Activated CD4-positive, alpha-beta T cell treated with anti-CD3 and anti-CD28 coated beads for 24 hours (primary cell): ENCODE results near the gene CAPN14.

Experiments
- DNase-seq, 2 donors: peaks; one replicate each; pipeline ENCODE4 v3.0.0-alpha.2; 2020; ENCODE audit warnings: low read depth in 2 of 2

Gene CAPN14

GRCh38 chr2:31241625-31242270, 24.4 kb upstream of the CAPN14 start:
- DNase-seq: no peak

DNA sequence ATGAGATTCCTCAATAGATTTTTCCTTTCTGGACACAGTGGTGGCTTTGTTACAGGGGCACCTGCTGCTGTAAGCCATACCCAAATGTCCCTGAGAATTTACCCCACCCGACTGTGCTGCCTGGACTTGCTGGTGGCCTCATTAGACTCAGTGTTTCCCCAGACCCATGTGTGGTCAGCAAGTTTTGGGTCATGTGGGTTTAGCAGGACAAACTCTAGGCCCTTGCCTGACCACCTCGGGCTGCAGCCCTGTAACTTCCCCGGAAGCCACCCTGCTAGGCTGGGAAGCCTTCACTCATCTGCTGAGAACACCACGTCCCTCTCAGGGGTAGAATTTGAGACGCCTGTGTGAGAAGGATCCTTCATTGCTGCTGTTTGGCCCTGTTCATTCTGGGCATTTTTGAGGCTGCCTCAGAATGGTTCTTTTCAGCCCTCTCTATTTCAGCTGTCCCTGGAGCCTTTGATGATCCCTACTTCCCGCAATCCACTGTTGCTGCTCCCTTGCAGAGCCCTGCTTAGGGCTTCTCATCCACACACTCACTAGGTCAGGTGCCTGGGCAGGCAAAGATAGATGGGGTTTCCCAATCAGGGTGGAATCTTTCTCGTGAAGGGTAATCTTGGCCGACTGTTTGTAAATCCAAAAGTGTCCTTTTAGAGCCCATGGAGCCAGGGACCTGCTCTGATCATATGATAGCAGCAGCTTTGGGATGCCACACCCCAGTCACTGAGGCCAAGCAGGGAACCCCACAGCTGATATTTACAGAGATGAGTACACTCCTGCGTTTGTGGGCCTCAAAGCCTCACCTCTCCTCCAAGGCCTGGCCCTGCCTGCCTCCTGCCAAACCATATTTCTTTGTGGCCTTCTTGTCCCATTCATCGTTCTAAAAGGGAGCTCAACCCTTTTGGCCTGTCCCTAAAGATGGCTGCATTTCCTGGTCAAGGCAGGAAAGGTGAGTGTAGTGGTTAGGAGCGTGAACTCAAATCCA, 23.4 kb upstream of the CAPN14 start:
- no peak for DNase-seq

- DNase-seq: no peak
These were observed 22.4 kb upstream of the CAPN14 start for GRCh38 chr2:31239593-31240177.

GRCh38 chr2:31238906-31239592, 21.7 kb upstream of the CAPN14 start:
- no peak for DNase-seq

GRCh38 chr2:31238126-31238905, 21.0 kb upstream of the CAPN14 start:
- no peak for DNase-seq

DNA sequence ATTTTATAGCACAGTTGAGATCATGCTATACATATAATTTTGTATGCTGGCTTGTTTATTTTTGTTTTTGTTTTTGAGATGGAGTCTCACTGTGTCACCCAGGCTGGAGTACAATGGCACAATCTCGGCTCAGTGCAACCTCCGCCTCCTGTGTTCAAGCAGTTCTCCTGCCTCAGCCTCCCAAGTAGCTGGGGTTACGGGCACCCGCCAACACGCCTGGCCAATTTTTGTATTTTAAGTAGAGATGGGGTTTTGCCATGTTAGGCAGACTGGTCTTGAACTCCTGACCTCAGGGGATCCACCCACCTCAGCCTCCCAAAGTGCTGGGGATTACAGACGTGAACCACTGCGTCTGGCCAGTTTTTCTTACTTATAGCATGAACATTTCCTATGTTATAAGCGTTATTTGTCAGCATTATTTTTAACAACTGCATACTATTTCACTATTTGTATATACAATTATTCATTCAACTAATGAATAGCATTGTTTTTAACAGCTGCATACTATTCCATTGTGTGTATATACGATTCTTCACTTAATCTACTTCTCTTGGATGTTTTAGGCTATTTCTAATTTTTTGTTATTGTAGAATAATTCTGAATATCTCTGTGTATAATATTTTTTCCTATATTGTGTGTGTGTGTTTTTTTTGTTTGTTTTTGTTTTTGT, 20.2 kb upstream of the CAPN14 start:
- DNase-seq: no peak

DNA sequence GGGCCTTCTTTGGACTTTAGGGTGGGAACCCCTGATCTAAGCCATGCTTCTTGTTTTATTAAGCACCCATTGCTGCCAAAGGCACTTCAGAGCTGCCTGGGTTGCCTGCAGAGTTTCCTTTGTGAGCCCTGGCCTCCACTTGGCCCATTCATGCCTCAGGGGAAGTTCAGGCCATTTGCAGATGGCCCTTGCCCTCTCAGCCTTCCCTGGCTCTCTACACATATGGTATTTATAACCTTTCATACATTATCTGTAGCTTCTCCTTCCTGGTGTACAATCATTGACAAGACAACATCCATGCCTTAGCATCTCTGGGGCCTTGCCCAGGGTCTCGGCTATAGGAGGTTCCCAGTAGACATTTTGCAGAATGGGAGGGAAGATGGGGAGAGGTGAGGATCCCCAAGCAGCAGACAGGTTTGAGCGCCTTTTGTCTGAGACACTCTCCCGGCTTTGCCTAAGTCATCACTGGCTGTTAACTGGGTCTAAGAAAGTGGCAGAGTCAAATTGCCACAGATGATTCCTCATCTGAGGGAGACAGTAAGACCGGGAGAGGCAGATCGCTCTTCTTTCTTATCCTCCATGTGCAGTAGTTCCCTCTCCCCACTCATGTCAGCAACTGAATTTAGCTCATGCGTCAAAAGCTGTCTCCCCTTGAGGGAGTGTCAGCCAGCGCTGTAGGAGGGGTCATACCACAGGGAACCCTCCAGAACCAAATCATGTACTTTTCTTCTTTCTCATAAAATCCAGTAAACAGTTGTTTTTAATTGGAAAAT, 19.3 kb upstream of the CAPN14 start:
- no peak for DNase-seq

DNA sequence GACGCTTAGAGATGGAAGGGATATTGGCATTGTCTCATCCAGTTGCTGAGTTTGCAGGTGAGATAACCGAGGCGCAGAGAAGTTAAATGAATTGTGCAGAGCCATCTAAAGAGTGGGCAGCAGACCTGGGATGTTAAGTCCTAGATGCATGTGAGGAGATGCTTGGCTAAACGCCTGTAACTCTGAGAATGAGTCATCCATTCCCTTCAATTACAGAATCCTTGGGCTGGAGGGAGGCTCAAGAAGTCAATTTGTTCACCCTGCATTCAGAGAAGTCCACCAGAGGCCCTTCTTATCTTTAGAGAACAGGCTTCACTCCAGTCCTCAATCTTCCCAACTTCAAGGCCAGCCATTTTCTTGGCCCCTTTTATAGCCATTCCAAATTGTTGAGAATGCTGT, 18.2 kb upstream of the CAPN14 start:
- no peak for DNase-seq

DNA sequence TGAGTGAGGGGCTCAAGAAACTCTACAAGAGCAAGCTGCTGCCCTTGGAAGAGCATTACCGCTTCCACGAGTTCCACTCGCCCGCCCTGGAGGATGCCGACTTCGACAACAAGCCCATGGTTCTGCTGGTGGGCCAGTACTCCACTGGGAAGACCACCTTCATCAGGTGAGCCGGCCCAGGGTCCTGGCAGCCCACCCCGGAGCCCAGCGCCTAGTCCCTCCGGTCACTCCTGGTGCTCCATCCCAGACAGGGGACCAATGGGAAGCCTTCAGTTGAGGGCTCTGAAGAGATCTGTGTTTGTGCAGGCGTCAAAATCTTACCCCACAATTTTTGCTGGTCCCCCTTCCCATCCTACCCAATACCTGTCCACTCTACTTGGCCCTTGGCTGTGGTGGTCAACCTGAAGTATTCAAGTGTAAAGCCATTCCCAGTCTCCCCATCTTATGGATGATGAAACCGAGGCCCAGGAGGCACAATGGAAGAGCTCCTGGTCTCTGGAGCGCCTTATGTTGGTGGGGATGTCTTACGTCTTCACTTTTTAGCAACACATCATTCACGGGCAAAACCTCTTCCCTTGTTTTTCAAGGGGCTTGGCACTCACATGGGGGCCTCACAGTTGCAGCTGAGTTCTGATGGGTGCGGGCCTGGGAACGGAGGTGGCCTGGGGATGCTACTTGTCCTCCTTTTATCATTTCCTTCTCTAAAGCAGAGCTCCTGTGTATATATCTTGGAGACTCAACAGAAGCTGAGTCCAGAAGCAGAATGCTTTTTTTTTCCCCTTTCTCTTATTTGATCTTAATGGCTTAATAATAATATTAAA, 17.6 kb upstream of the CAPN14 start:
- DNase-seq: no peak

- peak; percentile 64 to 72 for DNase-seq
These were observed 16.7 kb upstream of the CAPN14 start, which contains the start of gene EHD3 for GRCh38 chr2:31233741-31234682. TSS of gene EHD3 (plus strand) at chr2:31234152. CDS start at chr2:31234622, 470 bp downstream.

DNA sequence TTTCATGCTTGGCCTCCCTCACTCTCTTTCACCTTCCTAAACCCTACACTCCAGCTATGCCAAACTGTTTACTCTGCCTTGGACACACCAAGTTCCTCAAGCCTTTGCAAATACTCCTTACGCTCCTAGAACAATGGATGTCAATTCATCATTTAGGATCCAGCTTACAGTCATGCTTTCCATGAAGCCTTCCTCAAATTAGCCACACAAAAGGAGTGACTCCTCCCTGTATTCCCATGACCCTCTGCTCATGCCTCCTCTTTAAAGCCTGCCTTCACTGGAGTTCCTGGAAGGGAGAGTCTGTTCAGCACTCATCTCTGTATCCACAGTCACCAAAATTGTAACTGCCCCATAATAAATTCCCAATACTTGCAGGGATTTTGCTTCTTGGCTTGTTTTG, 15.9 kb upstream of the CAPN14 start:
- DNase-seq: no peak

- no peak for DNase-seq
These were observed 15.3 kb upstream of the CAPN14 start for GRCh38 chr2:31232586-31232985.

- DNase-seq: no peak
These were observed 14.4 kb upstream of the CAPN14 start for GRCh38 chr2:31231571-31232302.

GRCh38 chr2:31230751-31231150, 13.4 kb upstream of the CAPN14 start:
- DNase-seq: no peak

DNA sequence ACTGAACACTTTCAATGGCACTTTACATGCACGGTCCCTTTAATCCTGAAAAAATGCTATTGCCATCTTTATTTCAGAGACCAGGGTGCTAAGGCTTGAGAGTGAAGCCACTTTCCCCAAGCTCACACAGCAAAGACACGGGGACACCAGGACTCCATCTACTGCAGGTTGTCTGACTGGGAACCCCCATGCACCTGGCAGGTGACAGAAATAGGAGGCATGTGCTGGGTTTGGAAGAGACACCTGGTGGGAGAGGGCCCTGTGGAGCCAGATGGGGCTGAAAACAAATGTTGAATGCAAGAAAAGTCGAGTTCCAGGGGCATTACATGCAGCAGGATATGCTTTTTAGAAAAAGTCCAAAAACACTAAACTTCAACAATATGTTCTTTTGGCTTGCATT, 11.4 kb upstream of the CAPN14 start:
- DNase-seq: no peak

- no peak for DNase-seq
These were observed 10.4 kb upstream of the CAPN14 start for GRCh38 chr2:31227711-31228125.

GRCh38 chr2:31227110-31227509, 9.8 kb upstream of the CAPN14 start:
- no peak for DNase-seq
